HPDE6-E6E7 (cell line): ENCODE results near the gene METTL9.
"Not testable (repeated sequence)": the region's sequence is repeated elsewhere in the genome, so short reads cannot be mapped to it uniquely, and the experiment has no call there.

Experiments used
- DNase-seq: peaks from one replicate; pipeline ENCODE4 v3.0.0; 2011; ENCODE audit warnings: missing footprints; ENCODE audit errors: extremely low spot score

METTL9 gene

DNA sequence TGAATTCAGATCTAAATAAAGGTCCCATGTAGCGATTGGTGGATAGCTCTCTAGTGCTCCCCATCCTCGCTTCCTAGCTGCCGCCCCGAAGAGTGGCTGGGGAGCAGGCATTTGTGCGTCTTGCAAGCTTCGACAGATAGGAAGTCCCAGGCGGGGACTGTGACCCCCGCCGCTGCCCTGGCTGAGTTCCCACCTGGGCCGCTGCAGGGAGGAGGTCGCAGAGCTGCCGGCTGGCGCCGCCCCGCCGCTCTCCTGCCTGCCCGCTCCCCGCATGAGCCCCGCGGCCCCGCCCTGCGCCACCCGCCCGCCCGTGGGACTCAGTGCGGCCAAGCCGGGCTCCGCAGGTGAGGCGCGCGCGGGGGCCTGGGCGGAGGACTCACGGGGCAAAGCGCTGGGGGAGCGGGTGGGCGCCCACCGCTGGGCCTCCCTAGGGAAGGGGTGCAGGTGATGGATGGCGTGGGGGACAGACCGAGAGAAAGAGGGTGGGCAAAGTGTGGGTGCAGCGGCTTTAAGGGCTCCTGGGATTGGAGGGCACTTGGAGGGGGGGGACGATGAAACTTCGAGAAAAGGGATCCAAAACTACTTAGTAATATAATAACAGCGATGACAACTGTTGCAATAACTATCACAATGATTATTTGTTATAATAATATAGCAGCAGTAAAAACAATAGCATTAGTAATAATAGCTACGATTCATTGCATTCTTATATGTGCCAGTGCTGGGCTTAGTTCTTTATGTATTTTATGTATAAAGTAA, 64.7 kb downstream of the METTL9 start, which contains the start of gene OTOA:
OTOA (plus strand) TSS at position 80 of the 759 bp plus-strand sequence. CDS start 14,547 bp downstream, outside the sequence.
- no peak for DNase-seq

DNA sequence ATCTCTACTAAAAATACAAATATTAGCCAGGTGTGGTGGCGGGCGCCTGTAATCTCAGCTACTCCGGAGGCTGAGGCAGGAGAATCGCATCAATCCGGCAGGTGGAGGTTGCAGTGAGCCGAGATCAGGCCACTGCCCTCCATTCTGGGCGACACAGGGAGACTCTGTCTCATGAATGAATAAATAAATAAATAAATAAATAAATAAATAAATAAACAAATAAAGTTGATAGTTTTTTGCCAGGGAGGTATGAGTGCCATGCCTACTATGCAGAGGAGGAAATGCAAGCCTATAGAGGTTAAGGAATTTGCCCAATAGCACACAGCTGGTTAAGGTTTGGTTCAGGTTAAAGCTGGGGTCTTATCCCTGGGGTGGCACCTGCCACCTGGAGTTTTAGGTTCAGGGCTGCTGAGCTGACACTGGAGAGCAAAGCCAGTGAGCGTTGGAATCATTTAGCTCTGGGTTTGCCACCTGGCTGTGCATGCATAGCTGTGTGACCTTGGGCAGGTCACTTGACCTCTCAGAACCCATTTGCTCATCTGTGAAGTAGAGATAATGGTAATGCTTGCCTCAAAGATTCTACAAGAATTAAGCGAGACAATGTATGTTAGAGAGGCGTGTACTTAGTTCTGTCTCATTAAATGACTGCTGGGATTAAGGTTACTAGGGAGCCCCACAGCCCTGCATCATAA, 65.6 kb downstream of the METTL9 start:
- DNase-seq = no peak

DNA sequence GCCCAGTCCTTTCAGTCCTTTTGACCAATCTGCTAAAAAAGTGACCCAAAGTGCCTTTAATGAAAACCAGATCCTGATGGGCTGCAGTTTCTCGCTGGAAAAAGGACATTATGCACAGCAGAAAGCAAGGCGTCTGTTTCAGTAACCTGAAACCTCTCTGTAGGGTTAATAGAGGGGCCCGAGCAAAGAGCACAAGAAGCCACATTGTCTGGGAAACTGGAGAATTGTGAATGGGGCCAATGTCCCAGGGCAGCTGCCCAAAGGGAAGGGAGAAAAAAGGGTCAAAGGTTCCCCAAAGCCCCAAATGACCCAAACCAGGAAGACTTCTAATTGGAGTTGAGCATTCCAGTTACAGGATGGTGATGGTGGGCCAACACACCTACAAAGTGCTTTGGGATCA, 67.4 kb downstream of the METTL9 start:
- no peak for DNase-seq

DNA sequence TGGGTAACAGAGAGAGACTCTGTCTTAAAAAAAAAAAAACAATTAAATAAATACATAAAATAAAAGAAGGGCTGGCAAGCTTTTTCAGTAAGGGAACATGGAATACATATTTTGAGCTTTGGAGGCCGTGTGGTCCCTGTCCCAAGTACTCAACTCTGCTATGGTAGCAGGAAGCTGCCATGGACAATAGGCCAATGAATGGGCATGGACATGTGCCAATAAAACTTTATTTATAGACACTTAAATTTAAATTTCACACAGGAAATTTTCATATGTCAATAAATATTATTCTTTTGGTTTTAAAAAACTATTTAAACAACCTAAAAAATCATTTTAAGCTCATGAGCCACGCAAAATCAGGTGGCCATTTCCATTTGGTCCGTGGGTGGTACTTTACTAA, 68.2 kb downstream of the METTL9 start:
- no peak for DNase-seq

DNA sequence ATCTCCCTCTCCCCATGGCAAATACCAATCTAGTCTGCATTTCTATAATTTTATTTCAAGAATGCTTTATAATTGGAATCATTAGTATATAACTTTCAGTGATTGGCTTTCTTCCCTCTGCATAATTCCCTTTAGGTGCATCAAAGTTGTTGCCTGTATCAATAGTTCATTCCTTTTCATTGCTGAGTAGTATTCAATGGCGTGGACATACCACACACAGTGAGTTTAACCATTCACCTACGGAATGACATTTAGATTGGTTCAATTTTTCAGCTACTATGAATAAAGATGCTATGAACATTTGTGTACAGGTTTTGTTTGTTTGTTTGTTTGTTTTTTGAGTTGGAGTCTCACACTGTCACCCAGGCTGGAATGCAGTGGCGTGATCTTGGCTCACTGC, 74.1 kb downstream of the METTL9 start:
- DNase-seq = no peak

DNA sequence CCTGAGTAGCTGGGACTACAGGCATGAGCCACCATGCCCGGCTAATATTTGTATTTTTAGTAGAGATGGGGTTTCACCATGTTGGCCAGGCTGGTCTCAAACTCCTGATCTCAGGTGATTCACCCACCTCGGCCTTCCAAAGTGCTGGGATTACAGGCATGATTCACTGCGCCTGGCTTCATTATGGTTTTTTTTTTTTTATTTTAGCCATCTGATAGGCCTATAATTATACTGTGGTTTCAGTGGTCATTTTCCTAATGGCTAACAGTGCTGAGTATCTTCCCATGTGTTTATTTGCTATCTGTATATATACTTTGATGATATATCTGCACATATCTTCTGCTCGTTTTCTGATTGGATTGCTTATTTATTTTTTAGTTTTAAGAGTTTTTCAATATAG, 75.1 kb downstream of the METTL9 start:
- DNase-seq = not testable (repeated sequence)

DNA sequence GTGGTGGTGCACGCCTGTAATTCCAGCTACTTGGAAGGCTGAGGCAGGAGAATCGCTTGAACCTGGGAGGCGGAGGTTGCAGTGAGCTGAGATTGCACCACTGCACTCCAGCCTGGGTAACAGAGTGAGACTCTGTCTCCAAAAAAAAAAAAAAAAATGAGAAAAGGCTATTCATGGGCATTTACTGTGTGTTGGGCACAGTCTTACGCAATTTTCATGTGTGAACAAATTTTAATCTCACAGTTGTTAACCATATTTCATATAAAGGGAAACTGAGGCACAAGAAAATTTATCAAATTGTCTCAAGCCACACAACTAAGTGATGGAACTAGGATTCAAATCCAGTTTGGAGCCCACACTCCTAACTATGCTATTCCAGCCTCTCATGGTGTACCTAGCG, 81.3 kb downstream of the METTL9 start:
- DNase-seq = not testable (repeated sequence)

DNA sequence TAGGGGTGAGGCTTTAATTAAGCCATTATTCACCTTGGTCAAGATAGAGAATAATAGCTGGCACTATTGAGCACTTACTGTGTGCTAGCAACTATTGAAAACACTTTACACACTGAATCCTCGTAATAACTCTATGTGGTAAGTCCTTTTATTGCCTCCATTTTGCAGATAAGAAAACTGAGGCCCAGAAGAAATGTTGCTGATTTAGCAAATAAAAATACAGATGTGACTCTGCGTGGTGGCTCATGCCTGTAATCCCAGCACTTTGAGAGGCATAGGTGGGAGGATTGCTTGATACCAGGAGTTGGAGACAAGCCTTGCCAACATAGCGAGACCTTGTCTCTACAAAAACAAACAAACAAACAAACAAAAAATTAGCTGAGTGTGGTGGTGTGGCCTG, 83.8 kb downstream of the METTL9 start:
- no peak for DNase-seq

DNA sequence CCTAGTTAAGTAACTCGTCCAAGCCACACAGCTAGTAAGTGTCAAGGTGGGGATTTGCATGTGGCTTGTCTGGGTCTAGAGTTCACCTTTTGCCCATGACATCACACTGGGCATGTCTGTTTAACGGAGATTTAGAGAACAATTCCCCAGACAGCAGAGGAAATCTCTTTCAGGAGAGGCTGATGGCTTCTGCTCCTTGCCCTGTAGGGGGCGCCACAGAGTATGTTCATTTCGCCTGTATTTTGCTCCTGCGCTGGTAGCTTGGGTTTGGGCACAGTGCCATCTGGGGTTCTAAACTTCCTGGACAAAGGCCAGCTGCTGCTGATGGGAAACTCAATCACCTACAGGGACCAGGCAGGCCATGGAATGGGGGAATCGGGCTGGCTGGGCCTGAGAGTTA, 84.8 kb downstream of the METTL9 start:
- DNase-seq = no peak

DNA sequence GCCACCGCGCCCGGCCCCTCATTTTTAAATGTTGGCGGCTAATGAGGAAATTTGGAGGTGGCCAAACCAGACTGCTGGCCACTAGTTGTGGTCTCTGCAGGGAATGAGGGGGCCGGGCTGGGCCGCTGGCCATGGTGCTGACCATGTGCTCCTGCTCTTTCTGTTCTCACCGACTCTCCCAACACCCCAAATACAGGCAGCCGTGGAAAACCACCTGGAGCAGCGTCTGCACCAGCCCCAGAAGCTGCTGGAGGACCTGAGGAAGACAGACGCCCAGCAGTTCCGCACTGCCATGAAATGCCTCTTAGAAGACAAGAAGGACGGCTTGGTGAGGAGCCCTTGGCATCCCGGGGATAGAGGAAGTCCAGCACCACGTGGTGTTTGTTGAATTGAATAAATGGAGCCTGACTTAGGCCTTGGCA, 85.7 kb downstream of the METTL9 start:
- no peak for DNase-seq

DNA sequence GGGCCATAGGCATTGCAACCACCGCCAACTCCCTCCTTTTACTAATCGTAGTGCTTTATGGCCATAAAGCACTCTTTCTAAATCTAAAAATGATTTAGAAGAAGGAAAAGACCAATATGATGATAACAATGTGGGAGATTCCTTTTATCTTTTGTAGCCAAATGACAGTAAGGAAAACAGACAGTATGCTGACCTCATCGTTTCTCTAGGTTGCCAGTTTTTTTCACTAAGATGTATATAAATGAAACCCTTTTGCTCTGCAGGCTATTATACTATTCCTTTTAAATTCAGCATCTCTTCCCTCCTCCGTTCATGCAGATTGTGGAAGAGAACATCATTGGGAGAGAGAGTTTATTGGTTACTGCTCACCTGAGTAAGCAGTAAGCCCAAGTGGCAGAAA, 89.7 kb downstream of the METTL9 start:
- no peak for DNase-seq

DNA sequence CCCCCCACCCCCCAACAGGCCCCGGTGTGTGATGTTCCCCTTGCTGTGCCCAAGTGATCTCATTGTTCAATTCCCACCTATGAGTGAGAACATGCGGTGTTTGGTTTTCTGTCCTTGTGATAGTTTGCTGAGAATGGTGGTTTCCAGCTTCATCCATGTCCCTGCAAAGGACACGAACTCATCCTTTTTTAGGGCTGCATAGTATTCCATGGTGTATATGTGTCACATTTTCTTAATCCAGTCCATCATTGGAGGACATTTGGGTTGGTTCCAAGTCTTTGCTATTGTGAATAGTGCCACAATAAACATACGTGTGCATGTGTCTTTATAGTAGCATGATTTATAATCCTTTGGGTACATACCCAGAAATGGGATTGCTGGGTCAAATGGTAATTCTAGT, 91.6 kb downstream of the METTL9 start:
- not testable (repeated sequence) for DNase-seq

DNA sequence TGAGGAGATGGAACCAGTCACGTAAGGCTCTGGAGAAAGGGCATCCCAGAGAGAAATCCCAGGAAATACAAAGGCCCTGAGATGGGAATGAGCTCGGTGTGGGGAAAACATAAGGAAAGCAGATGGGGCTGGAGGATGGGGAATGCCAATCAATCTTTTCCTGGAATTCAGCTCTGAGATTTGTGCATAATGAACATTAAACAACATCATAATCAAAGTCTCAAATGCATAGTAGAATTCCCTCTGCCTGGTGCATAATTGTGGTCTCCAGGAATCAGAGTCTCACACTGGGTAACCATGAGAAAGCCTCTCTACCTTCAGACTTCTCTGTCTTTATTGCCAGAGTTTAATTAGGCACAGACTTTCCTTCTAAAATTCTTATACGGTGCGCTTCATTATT, 95.2 kb downstream of the METTL9 start:
- no peak for DNase-seq

DNA sequence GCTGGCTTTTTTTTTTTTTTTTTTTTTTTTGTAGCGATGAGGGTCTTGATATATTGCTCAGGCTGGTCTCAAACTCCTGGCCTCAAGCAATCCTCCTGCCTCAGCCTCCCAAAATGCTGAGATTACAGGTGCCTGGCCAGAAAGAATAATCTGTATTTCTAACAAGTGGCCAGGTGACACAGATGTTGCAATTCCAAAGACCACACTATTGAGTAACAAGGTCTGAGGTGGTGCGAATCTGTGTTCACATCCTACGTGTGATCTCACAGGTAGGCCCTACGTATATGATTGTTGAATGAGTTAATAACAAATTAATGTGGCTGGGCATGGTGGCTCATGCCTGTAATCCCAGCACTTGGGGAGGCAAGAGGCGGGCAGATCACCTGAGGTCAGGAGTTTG, 97.7 kb downstream of the METTL9 start:
- DNase-seq = no peak

DNA sequence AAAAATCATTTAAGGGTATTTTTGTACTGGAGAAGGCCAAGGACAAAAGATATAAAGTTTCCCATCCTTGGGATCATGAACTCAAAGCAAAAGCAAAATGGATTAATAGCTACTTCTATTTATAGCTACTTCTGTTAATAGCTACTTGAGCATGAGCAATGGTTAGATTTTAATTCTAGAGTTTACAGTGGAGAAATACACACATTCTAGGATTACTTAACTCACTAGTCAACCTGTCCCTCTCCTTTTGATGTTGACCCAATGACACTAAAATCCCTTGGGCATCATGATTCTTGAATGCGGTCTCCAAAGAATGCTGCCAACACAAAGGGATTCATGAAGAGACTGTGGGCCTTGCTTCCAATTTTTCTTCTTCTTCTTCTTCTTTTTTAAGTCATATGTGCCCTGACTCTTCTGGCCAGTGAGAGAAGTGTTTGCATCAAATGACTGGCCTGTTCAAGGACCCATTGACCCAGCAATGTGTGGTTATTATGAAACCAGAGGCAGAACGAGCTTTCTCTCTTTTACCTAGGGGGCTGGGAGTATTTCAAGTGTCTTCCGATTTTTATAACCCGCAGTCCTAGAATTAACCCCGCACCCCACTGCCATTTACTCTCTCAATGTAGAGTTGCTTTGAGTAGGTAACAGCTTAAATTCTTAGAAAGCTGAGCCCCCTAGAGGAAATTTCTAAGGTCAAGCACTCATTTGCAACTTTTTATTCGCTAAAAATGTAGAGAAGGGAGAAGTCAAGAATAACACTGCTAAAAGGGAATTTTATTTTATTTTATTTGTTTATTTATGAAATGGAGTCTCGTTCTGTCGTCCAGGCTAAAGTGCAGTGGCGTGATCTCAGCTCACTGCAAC, 99.0 kb downstream of the METTL9 start:
- DNase-seq = no peak

DNA sequence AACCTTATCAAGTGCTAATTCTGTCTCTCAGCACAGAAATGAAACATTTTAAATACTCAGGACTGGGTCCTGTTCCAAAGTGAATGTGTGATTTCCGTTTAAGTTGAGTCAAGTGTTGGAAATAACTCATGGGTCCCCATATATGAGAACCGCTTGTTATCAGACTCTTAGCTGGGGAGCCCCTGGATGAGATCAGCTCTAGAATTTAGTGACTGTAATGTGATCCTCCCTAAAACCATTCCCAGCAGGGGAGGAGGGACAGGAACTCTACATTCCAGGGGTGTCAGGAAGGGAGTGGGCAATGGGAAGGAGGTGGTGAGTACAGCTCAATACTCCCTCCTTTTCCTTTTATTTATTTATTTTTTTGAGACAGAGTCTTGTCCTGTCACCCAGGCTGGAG, 101.9 kb downstream of the METTL9 start:
- no peak for DNase-seq

DNA sequence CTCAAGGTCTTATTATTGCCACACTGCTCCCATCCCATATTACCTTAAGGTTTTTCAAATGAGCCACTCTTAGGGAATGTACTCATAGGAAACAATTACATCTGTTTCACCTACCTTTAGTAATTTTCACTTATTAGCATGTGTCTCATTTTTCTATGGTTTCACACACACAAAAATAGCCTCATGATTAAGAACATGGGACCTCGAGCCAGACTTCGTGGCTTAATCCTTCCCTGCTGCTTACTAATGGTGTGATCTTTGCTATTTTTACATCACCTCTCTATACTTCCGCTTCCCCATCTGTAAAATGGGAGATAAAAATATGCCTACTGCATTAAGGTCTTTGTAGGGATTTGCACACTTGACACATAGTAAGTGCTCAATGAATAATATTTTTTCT, 102.9 kb downstream of the METTL9 start:
- DNase-seq = no peak

DNA sequence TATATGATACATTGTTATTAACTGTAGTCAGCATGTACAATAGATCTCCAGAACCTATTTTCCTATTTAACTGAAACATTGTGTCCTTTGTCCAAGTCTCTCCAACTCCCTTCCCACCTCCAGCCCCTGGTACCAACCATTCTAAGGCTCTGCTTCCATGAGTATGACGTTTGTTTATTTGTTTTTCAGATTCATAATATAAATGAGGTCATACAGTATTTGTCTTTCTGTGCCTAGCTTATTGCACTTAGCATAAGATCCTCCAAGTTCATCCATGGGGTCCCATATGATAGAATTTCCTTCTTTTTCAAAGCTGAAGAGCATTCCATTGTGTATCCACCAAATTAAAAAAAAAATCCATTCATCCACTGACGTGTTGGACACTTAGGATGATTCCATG, 103.8 kb downstream of the METTL9 start:
- DNase-seq = no peak

DNA sequence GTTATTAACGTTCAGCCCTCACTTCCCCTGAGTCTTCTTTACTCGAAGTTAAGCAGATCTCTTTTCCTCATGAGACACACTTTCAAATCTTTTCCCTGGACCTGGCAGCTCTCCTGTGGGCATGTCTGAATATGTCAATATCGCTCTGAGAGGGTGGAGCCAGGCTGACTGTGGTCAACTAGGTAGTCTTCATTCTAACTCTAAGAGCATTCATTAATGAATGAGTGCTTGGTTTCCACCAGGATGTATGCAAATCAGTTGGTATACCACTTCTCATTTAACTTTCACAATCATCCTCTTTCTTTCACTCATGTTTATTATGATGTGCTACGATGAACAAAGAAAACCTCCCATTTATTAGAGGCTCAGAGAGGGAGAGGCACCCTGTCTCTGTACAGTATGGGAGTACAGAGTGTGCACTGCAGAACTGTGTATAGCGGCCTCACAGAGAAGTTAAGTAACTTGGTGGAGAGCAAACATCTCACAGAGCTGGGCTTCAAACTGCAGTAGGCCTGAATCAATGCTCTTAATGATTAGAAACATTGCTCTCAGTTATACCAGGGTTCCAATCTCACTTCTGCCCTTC, 104.3 kb downstream of the METTL9 start:
- peak; percentile 44 for DNase-seq

DNA sequence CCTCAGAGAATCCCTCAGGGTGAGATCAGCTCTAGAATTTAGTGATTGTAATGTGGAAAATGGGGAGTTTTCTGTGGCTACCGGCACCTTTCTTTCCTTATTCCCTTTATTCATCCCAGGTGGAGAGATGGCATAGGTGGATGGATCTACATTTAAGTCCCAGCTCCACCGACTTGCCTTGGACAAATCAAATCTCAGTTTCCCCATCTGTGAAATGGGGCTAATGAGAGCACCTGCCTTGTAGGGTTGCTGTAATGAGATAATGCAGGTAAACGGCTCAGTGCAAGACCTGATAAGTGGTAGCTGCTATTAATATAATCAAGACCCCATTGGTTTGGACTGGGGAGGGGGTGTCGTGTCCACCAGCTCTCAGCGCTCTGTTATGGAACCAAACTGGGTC, 104.9 kb downstream of the METTL9 start:
- no peak for DNase-seq

DNA sequence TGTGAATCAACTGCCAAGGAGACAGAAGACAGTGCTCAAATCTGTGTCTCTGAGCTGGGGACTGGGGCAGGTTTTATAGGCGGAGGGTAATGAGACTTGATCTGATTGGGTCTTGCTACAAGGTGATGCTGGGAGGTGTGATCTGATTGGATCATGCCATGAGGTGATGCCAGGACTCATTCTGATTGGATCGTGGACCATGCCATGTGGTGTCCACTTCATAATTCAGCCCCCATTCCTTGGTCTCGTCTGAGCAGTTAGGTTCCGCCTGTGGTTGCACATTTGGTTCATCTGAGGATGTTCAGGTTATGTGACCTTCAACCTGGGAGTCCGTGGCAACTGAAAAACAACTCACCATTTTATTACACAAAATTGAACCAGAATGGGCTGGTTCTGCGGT, 105.4 kb downstream of the METTL9 start:
- no peak for DNase-seq
